Heart left ventricle (tissue), 13 donors: Measurements from ENCODE around the gene TGFBR3.

ENCODE experiments used
- POLR2A ChIP-seq, 2 donors: fragments of 450-650 bp; IDR thresholded peaks; one replicate each; pipeline ENCODE4 v1.6.1; 2017; ENCODE audit warnings: antibody characterized with exemption in 2 of 2, mild to moderate bottlenecking in 2 of 2, moderate library complexity in 2 of 2
- TF ChIP-seq, protein P1 (sequence below), 12 donors: fragments of 200-600 bp; sonication (generic) in 4 of 12; IDR thresholded peaks; one replicate each; pipeline versions ENCODE4 v1.5.0 to v1.8.0; 2018 to 2022; ENCODE audit warnings: antibody characterized with exemption in 12 of 12, mild to moderate bottlenecking in 5 of 12
- donor health status: ischemic (EF 13 %, LVEDD 7.1; RV severe dilation, severe dysfunction).
- donor health status: DM: no; HTN: yes; CAD: no.
- donor health status: DM: no; HTN: no; CAD: no.
- donor health status: ischemic (EF 25% LVEDD 6.9; RV normal size, moderate dysfunction).
- donor health status: ischemic (EF 25% LVEDD 5.7; RV mildly dilated, moderate dysfunction).
- donor health status: ischemic (EF 35%, LVEDD 5.7; RV mildly dilated, moderate dysfunction).
- donor health status: nonischemic (EF 11% LVEDD 7.7; RV severe dilation, severe dysfunction).
- donor health status: DM: yes; HTN: yes; CAD: no.
- donor health status: PGD.
- donor health status: ischemic (EF 29% LVEDD 5.4; RV normal size, mild dysfunction).
- donor health status: nonischemic (EF 23%, LVEDD 6.1; RV moderate dilation, normal function).

GRCh38 chr1:91804546-91805023, 81.4 kb downstream of the TGFBR3 start:
- TF ChIP-seq, protein P1, sequence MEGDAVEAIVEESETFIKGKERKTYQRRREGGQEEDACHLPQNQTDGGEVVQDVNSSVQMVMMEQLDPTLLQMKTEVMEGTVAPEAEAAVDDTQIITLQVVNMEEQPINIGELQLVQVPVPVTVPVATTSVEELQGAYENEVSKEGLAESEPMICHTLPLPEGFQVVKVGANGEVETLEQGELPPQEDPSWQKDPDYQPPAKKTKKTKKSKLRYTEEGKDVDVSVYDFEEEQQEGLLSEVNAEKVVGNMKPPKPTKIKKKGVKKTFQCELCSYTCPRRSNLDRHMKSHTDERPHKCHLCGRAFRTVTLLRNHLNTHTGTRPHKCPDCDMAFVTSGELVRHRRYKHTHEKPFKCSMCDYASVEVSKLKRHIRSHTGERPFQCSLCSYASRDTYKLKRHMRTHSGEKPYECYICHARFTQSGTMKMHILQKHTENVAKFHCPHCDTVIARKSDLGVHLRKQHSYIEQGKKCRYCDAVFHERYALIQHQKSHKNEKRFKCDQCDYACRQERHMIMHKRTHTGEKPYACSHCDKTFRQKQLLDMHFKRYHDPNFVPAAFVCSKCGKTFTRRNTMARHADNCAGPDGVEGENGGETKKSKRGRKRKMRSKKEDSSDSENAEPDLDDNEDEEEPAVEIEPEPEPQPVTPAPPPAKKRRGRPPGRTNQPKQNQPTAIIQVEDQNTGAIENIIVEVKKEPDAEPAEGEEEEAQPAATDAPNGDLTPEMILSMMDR (IDR thresholded peaks at IDR 0.05), result no peak
- TF ChIP-seq POLR2A (IDR thresholded peaks at IDR 0.05), result no peak
